PC-3 (cell line): ENCODE results near the gene ZYX. TPM values are rescaled to one million over a fixed set of nuclear protein-coding genes. Genes with fewer than 3 reads are reported as not detected.

Source experiments
- ATAC-seq: fragments of 200-7000 bp; cut with Tn5 transposase; 2 replicates; pipeline ENCODE4 v1.9.1; 2020; ENCODE audit warnings: mild to moderate bottlenecking, moderate library complexity
- BruUV-seq: library from RNA; stranded (reverse); fragments of 400-500 nt; replicated peaks from 2 replicates; lab custom pipeline; 2021; lab: Mats Ljungman, UMichigan
- CTCF ChIA-PET: fragments of 300-600 bp; sonication (Branson Sonifier 250); formaldehyde crosslinking; loops from one replicate; lab custom pipeline; 2022; ENCODE audit warnings: antibody characterized with exemption; lab: Charles Lee
- POLR2A ChIA-PET: fragments of 300-600 bp; sonication (Branson Sonifier 250); formaldehyde crosslinking; loops from one replicate; lab custom pipeline; 2022; ENCODE audit warnings: antibody characterized with exemption; ENCODE audit not compliant: unreplicated experiment; lab: Charles Lee
- DNase-seq: peaks from one replicate; pipeline ENCODE4 v3.0.0-alpha.2; 2015
- H2AFZ ChIP-seq: fragments of 300-600 bp; sonication (generic); 2 replicates; pipeline ENCODE4 v1.6.0; 2016; ENCODE audit warnings: antibody characterized with exemption, low read length
- H3F3A ChIP-seq: fragments of 300-600 bp; sonication (generic); one replicate; pipeline ENCODE4 v1.6.0; 2017; ENCODE audit warnings: antibody characterized with exemption, low read length, control low read depth, mild to moderate bottlenecking; ENCODE audit not compliant: unreplicated experiment
- H3K27ac ChIP-seq: fragments of 300-600 bp; sonication (generic); 2 replicates; pipeline ENCODE4 v1.5.1; 2016; ENCODE audit warnings: mild to moderate bottlenecking, low read length
- H3K27me3 ChIP-seq: fragments of 300-600 bp; sonication (generic); 2 replicates; pipeline ENCODE4 v1.6.1; 2016; ENCODE audit warnings: low read length, mixed read lengths
- H3K36me3 ChIP-seq: fragments of 300-600 bp; sonication (generic); 2 replicates; pipeline ENCODE4 v1.6.1; 2016; ENCODE audit warnings: low read depth, mixed run types, low read length, mixed read lengths
- H3K4me1 ChIP-seq: fragments of 300-600 bp; sonication (generic); 2 replicates; pipeline ENCODE4 v1.5.1; 2016; ENCODE audit warnings: low read length; ENCODE audit not compliant: insufficient read depth
- H3K4me2 ChIP-seq: fragments of 300-600 bp; sonication (generic); 2 replicates; pipeline ENCODE4 v1.6.0; 2016; ENCODE audit warnings: low read length
- H3K4me3 ChIP-seq: fragments of 300-600 bp; sonication (generic); 2 replicates; pipeline ENCODE4 v1.5.1; 2016; ENCODE audit warnings: mild to moderate bottlenecking, low read length, mixed read lengths
- H3K79me2 ChIP-seq: fragments of 300-600 bp; sonication (generic); 2 replicates; pipeline ENCODE4 v1.6.1; 2017; ENCODE audit warnings: low read length, mixed read lengths
- H3K9ac ChIP-seq: fragments of 300-600 bp; sonication (generic); 2 replicates; pipeline ENCODE4 v1.6.0; 2016; ENCODE audit warnings: mild to moderate bottlenecking, low read length
- H3K9me2 ChIP-seq: fragments of 300-600 bp; sonication (generic); replicated peaks from 2 replicates; pipeline ENCODE4 v1.6.1; 2016; ENCODE audit warnings: mixed run types, low read length, mixed read lengths
- H3K9me3 ChIP-seq: fragments of 300-600 bp; sonication (generic); 2 replicates; pipeline ENCODE4 v1.6.1; 2016; ENCODE audit warnings: low read length, mixed read lengths
- H4K20me1 ChIP-seq: fragments of 300-600 bp; sonication (generic); 2 replicates; pipeline ENCODE4 v1.6.1; 2016; ENCODE audit warnings: low read length, mixed read lengths
- EZH2 ChIP-seq: fragments of 300-600 bp; sonication (generic); IDR thresholded peaks from one replicate; pipeline ENCODE4 v1.6.1; 2017; ENCODE audit warnings: antibody characterized with exemption, mild to moderate bottlenecking, low read length; ENCODE audit not compliant: unreplicated experiment
- EZH2phosphoT487 ChIP-seq: fragments of 300-600 bp; sonication (generic); IDR thresholded peaks from 2 replicates; pipeline ENCODE4 v1.6.1; 2018; ENCODE audit warnings: mild to moderate bottlenecking, antibody characterized with exemption, low read length, borderline replicate concordance
- intact Hi-C: fragments of 100-400 bp; cut with micrococcal nuclease; formaldehyde crosslinking; loops from 2 replicates; pipeline ENCODE4 v1.9.0; 2023
- total RNA-seq: library from RNA; depleted of rRNA; stranded (reverse); fragments of >200 nt; gene quantifications from 2 replicates; pipeline ENCODE4 v1.2.3, GENCODE V29; 2014
- TF ChIP-seq, protein P1 (sequence below): fragments of 300-600 bp; sonication (generic); conservative IDR thresholded peaks from 2 replicates; pipeline ENCODE4 v1.5.1; 2017; ENCODE audit warnings: antibody characterized with exemption, low read depth, mild to moderate bottlenecking, low read length

Gene ZYX
- total RNA-seq, 1 experiment from 2014 or later, result 108 TPM

DNA sequence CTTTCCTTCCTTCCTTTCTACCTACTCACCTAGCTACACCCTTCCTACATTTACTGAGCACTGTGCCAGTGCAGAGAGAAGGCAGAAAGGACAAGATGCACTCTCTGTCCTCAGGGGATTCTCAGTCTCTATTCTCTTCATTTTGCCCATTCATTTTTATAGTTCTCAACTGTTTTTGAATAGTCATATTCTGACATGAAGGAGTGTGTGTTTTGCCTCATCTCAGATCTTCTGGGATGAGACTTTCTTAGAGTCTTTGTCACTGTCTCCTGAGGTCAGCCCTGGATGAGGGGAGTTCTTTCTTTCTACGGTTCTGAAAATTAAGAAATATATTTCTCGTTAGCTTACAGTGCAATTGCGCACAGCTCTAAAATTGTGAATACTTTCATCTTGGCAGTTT is 43.9 kb upstream of the ZYX start:
- Histone ChIP-seq H3K27me3 (no peaks in the 10 kb centered on the region), H3K9ac (no peak overlapping the region), H3K27ac (peak overlapping the region; percentile 41), H3K36me3 (no peaks in the 10 kb centered on the region), H4K20me1 (no peaks in the 10 kb centered on the region), H3K4me3 (no peak overlapping the region; the same call in 1 of the 2 replicates), H3K79me2 (no peaks in the 10 kb centered on the region), H3K4me1 (peaks cover 41% of the 10 kb centered on the region), H3K9me3 (no peaks in the 10 kb centered on the region), H3K4me2 (peak overlapping the region; percentile 52), H3K9me2 (no peaks in the 10 kb centered on the region), H3F3A (no peaks in the 10 kb centered on the region), H2AFZ (peak overlapping the region; percentile 29; the same call in 1 of the 2 replicates)
- TF ChIP-seq EZH2phosphoT487, result no peak
- intact Hi-C loops, result loop anchor here (1.0 kb wide), 1 partner anchor 24 kb away; no protein-coding TSS in a partner anchor
- DNase-seq (no peak), ATAC-seq (peak; percentile 76)
- TSS peak; percentile 84 for BruUV-seq
- ChIA-PET CTCF (interaction anchor here (0.8 kb wide), 2 partner anchors 43 to 92 kb away, joined by 3 to 7 read pairs; no protein-coding TSS in a partner anchor), POLR2A (interaction anchor here (0.5 to 1.2 kb wide), 2 partner anchors 31 to 155 kb away, joined by 3 to 4 read pairs; no protein-coding TSS in a partner anchor)

DNA sequence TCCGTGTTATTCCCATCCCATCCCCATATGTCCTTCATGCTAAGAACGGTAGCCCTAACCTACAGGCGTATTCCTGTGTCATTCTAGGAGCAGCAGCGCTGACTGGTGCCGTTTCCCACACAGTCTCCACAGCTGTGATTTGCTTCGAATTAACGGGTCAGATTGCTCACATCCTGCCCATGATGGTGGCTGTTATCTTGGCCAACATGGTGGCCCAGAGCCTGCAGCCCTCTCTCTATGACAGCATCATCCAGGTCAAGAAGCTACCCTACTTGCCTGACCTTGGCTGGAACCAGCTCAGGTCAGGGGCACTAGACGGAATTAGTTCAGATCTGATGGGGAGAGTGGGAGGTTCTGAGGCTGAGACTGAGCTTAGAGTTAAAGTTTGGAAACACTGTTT is 39.3 kb upstream of the ZYX start:
- POLR2A ChIA-PET, result no interaction called here
- no peak overlapping the region for H3K4me3 ChIP-seq
- TF ChIP-seq, protein P1, sequence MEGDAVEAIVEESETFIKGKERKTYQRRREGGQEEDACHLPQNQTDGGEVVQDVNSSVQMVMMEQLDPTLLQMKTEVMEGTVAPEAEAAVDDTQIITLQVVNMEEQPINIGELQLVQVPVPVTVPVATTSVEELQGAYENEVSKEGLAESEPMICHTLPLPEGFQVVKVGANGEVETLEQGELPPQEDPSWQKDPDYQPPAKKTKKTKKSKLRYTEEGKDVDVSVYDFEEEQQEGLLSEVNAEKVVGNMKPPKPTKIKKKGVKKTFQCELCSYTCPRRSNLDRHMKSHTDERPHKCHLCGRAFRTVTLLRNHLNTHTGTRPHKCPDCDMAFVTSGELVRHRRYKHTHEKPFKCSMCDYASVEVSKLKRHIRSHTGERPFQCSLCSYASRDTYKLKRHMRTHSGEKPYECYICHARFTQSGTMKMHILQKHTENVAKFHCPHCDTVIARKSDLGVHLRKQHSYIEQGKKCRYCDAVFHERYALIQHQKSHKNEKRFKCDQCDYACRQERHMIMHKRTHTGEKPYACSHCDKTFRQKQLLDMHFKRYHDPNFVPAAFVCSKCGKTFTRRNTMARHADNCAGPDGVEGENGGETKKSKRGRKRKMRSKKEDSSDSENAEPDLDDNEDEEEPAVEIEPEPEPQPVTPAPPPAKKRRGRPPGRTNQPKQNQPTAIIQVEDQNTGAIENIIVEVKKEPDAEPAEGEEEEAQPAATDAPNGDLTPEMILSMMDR, result no peak
- no peak for TF ChIP-seq EZH2
- TF ChIP-seq EZH2phosphoT487, result no peak

DNA sequence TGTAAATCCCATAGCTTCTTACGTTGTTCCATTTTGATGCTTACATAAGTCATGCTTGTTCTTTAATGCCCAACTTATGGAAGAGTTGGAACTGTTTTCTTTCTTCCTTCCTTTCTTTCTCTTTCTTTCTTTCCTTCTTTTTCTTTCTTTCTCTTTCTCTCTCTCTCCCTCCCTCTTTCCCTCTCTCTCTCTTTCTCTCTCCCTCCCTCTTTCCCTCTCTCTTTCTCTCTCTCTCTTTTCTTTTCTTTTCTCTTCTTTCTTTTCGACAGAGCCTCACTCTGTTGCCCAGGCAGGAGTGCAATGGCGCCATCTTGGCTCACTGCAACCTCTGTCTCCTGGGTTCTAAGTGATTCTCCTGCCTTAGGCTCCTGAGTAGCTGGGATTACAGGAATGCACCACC is 37.5 kb upstream of the ZYX start:
- Histone ChIP-seq H3K27ac (no peak overlapping the region), H3K4me2 (no peak overlapping the region), H4K20me1 (no peaks in the 10 kb centered on the region), H2AFZ (no peak overlapping the region), H3K9me3 (no peaks in the 10 kb centered on the region), H3K4me3 (no peak overlapping the region), H3K36me3 (no peaks in the 10 kb centered on the region), H3K79me2 (no peaks in the 10 kb centered on the region), H3K9ac (no peak overlapping the region), H3F3A (no peaks in the 10 kb centered on the region), H3K27me3 (no peaks in the 10 kb centered on the region), H3K4me1 (no peaks in the 10 kb centered on the region), H3K9me2 (no peaks in the 10 kb centered on the region)
- ChIA-PET CTCF (no interaction called here), POLR2A (no interaction called here)
- no peak for ATAC-seq
- intact Hi-C loops, result no loop called here
- no TSS peak for BruUV-seq
- no peak for DNase-seq
- TF ChIP-seq EZH2, result no peak
- TF ChIP-seq EZH2phosphoT487, result no peak
- TF ChIP-seq, protein P1, result no peak

More for the DNA sequence above, 39.3 kb upstream of the ZYX start:
- H3K79me2 ChIP-seq, result no peaks in the 10 kb centered on the region
- DNase-seq (no peak), ATAC-seq (no peak)
- CTCF ChIA-PET, result no interaction called here
- H3K4me2 ChIP-seq, result no peak overlapping the region
- H3K9ac ChIP-seq, result no peak overlapping the region
- H3K9me2 ChIP-seq, result no peaks in the 10 kb centered on the region
- H3K4me1 ChIP-seq, result peaks cover 7% of the 10 kb centered on the region
- no peaks in the 10 kb centered on the region for H3K36me3 ChIP-seq
- H3K27me3 ChIP-seq, result no peaks in the 10 kb centered on the region
- no peak overlapping the region for H2AFZ ChIP-seq
- H3K9me3 ChIP-seq, result no peaks in the 10 kb centered on the region
- BruUV-seq, result no TSS peak
- H4K20me1 ChIP-seq, result no peaks in the 10 kb centered on the region
- no peaks in the 10 kb centered on the region for H3F3A ChIP-seq
- no peak overlapping the region for H3K27ac ChIP-seq
- intact Hi-C loops, result no loop called here
